NCI-H2029 (cell line): ENCODE results near the gene TEX26.

ENCODE experiments used
- DNase-seq: peaks from one replicate; lab custom pipeline; 2025; lab: John Stamatoyannopoulos, UW

TEX26 gene

GRCh38 chr13:31011901-31012654, 79.6 kb downstream of the TEX26 start:
- no peak for DNase-seq

- DNase-seq: no peak
Measured at GRCh38 chr13:31012655-31013024, 80.2 kb downstream of the TEX26 start.

- no peak for DNase-seq
Measured at GRCh38 chr13:31014456-31014855, 82.0 kb downstream of the TEX26 start.

GRCh38 chr13:31015199-31015598, 82.7 kb downstream of the TEX26 start:
- no peak for DNase-seq

- no peak for DNase-seq
Measured at GRCh38 chr13:31016342-31017325, 84.2 kb downstream of the TEX26 start.

DNA sequence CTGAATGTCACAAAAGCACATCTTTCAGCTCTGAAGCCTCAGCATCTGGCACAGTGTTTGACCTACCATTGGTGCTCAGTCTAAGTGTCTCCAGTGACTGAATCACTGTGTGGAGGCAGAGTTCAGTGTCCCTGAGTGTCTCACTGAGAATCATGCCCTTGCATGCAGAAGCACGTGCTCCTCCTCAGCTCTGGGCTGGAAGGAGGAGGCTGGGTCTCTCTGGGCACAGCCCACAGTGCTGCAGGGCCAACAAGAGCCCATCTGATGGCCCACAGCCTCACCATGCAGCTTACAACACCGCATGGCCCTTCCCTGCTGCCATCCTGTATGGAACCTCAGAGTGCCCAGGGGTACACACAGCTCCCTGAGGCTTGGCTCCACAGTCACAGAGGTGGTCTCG, 86.1 kb downstream of the TEX26 start:
- DNase-seq: no peak

DNA sequence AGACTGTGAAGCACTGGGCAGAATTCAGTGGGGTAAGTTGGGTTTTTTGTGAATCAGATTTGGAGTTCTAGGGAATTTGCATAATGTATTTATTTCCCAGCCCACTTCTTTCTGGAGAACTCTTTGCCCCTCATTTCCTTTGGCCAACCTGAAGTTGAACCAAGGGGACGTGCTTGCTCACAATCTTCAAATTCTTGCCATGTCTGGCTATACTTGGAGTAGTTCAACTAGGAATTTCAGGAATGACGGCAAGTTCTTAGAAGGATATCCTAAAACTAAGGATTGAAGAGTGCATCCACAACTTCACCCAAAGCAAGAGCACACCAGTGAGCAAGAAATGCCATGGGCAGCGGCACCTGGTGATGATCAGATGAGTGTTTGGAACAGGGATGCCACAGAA, 88.5 kb downstream of the TEX26 start:
- no peak for DNase-seq

DNA sequence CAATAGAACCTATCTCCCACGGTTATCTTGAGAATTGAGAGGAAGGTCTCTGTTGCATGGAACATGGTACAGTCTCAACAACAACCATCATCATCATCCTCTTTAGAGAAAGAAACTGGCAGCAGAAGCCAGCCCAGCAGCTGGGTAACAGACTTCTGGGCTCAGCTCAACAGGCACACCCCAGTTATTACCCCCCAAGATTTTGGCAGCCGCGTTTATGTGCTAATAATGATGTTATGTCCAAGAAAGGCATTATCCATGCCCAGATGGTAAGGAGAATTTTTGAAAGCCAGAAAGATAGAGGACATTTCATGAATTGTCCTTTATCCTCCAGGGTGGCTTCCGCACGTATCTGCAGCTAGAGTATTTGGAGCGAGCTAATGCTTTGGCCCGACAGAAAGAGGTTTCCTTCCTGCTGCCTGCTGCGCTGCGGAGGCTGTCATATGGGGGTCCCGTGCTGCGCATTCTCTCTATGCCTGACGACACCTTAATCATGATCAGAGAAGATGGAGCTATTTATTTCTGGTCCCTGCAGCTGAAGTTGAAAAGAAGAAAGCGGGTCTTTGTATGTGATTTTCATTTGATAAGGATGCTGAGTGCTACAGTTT, 89.9 kb downstream of the TEX26 start:
- no peak for DNase-seq

DNA sequence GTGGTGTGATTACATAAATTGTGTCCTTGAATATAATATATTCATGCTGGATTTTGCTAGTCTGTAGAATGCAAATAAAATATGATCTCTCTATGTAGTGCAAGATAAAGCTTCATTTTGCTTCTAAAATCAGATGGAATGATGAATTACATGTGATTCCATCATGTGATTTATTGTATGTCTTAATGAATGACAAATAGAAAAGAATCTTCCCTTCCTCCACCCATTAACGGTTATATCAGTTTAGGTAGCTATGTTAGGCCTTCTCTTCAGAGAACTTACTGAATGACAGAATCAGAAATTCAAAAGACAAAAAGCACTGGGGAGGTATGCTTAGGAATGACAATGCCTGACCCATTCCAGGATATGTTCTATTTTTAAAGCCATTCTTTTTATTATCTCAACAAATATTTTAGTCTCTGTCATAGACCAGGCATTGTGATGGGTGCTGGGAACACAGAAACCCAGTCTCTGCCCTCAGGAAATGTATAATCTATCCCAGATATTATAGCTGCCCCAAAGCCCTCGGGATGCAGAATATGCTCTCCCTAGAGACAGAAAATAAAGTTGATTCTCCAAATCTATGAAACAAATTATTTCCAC, 90.6 kb downstream of the TEX26 start:
- DNase-seq: no peak
